MM.1S (cell line): ENCODE data around the gene IFRD2.

ENCODE experiments used
- EZH2 ChIP-seq: fragments of 300-600 bp; sonication (generic); optimal IDR thresholded peaks from 2 replicates; pipeline ENCODE3; 2017; ENCODE audit warnings: low read depth, mild to moderate bottlenecking, antibody characterized with exemption, low read length, mixed read lengths
- TF ChIP-seq, protein P1 (sequence below): fragments of 300-600 bp; sonication (generic); IDR thresholded peaks from 2 replicates; pipeline ENCODE4 v1.5.1; 2016; ENCODE audit warnings: antibody characterized with exemption, low read length, mixed read lengths

- TF ChIP-seq, protein P1, sequence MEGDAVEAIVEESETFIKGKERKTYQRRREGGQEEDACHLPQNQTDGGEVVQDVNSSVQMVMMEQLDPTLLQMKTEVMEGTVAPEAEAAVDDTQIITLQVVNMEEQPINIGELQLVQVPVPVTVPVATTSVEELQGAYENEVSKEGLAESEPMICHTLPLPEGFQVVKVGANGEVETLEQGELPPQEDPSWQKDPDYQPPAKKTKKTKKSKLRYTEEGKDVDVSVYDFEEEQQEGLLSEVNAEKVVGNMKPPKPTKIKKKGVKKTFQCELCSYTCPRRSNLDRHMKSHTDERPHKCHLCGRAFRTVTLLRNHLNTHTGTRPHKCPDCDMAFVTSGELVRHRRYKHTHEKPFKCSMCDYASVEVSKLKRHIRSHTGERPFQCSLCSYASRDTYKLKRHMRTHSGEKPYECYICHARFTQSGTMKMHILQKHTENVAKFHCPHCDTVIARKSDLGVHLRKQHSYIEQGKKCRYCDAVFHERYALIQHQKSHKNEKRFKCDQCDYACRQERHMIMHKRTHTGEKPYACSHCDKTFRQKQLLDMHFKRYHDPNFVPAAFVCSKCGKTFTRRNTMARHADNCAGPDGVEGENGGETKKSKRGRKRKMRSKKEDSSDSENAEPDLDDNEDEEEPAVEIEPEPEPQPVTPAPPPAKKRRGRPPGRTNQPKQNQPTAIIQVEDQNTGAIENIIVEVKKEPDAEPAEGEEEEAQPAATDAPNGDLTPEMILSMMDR: no peak
- TF ChIP-seq EZH2: no peak
Measured at GRCh38 chr3:50275996-50276761, 16.1 kb downstream of the IFRD2 start.
